ENCODE measurements around the gene RNPEP. TPM values are rescaled to one million over a fixed set of nuclear protein-coding genes. Genes with fewer than 3 reads are reported as not detected.
A peak's percentile ranks its signal among the peaks of the same experiment; 100 is the strongest.
"Not testable (repeated sequence)": the region's sequence is repeated elsewhere in the genome, so short reads cannot be mapped to it uniquely, and the experiment has no call there.

RNPEP gene
- total and polyA plus RNA-seq, 8 donors = 23.3 to 900 (median 50.5) TPM

- peak overlapping the region; percentile 23 to 91 (median 72) for H3K27ac ChIP-seq
- DNase-seq = no peak
- TF ChIP-seq, protein P1, sequence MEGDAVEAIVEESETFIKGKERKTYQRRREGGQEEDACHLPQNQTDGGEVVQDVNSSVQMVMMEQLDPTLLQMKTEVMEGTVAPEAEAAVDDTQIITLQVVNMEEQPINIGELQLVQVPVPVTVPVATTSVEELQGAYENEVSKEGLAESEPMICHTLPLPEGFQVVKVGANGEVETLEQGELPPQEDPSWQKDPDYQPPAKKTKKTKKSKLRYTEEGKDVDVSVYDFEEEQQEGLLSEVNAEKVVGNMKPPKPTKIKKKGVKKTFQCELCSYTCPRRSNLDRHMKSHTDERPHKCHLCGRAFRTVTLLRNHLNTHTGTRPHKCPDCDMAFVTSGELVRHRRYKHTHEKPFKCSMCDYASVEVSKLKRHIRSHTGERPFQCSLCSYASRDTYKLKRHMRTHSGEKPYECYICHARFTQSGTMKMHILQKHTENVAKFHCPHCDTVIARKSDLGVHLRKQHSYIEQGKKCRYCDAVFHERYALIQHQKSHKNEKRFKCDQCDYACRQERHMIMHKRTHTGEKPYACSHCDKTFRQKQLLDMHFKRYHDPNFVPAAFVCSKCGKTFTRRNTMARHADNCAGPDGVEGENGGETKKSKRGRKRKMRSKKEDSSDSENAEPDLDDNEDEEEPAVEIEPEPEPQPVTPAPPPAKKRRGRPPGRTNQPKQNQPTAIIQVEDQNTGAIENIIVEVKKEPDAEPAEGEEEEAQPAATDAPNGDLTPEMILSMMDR (IDR thresholded peaks at IDR 0.05) = no peak
- TF ChIP-seq EP300 (IDR thresholded peaks at IDR 0.05) (no peak), POLR2AphosphoS5 (IDR thresholded peaks at IDR 0.05) (no peak), POLR2A (IDR thresholded peaks at IDR 0.05) (no peak)
- peaks cover 0 to 48% (median 15%) of the 10 kb centered on the region in 4 donors for H3K4me1 ChIP-seq
- H3K9me3 ChIP-seq = no peaks in the 10 kb centered on the region
- peak overlapping the region in 3 of 4 donors; percentile 26 to 62 (median 50) for H3K4me3 ChIP-seq
- intact Hi-C loops (cut with DNase I; ENCODE audit: low total_unique reads) = no loop called here
- WGBS, 5 donors = 40 to 57% (median 53%) methylated on average over 4 of the region's 4 CpGs
- H3K27me3 ChIP-seq = peaks cover 0 to 3% (median under 1%) of the 10 kb centered on the region in 3 donors
- H3K36me3 ChIP-seq = peaks cover 0 to 4% (median 0%) of the 10 kb centered on the region in 4 donors
Measured at GRCh38 chr1:201938440-201939035, 43.9 kb upstream of the RNPEP start.

GRCh38 chr1:201939148-201939547 lies 43.3 kb upstream of the RNPEP start:
- Histone ChIP-seq H3K27me3 (peaks cover 0 to 7% (median 3%) of the 10 kb centered on the region in 3 donors), H3K4me3 (peak overlapping the region in 3 of 4 donors; percentile 19 to 62 (median 50)), H3K4me1 (peaks cover 0 to 43% (median 13%) of the 10 kb centered on the region in 4 donors), H3K9me3 (no peaks in the 10 kb centered on the region), H3K27ac (peak overlapping the region in 4 of 5 donors; percentile 59 to 91 (median 78)), H3K36me3 (peaks cover 0 to 11% (median 0%) of the 10 kb centered on the region in 4 donors)
- no peak for TF ChIP-seq POLR2AphosphoS5 (IDR thresholded peaks at IDR 0.05)
- TF ChIP-seq POLR2A (IDR thresholded peaks at IDR 0.05) = no peak
- TF ChIP-seq EP300 (IDR thresholded peaks at IDR 0.05) = no peak
- TF ChIP-seq, protein P1 (IDR thresholded peaks at IDR 0.05) = no peak
- no peak for DNase-seq
- 45 to 56% (median 47%) methylated on average over 4 of the region's 4 CpGs for WGBS, 5 donors
- intact Hi-C loops (cut with DNase I; ENCODE audit: low total_unique reads) = no loop called here

DNA sequence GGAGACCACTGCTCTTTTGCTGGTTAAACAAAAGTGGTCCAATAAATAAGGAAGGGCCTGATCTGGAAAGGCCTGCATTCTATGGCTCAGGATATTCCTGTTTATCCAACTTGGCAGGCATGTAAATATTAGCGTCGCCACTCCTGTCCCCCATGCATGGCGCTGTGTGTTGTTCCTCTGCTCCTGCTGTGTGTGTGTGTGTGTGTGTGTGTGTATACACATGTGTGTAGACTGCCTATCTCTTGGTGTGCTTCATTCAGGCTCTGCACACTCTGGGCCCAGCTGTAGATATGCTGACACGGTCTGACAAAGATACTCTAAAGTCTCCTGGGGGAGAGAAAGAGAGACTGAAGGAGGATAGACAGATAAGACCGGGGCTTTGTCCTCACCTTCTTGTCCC lies 42.9 kb upstream of the RNPEP start:
- TF ChIP-seq EP300 (IDR thresholded peaks at IDR 0.05) = no peak
- TF ChIP-seq POLR2AphosphoS5 (IDR thresholded peaks at IDR 0.05) = no peak
- TF ChIP-seq, protein P1 (IDR thresholded peaks at IDR 0.05) = no peak
- no peak for TF ChIP-seq POLR2A (IDR thresholded peaks at IDR 0.05)
- no peak for DNase-seq
- Histone ChIP-seq H3K4me1 (peaks cover 0 to 38% (median 11%) of the 10 kb centered on the region in 4 donors), H3K36me3 (peaks cover 0 to 14% (median 0%) of the 10 kb centered on the region in 4 donors), H3K27me3 (peaks cover 0 to 11% (median 8%) of the 10 kb centered on the region in 3 donors), H3K27ac (peak overlapping the region in 4 of 5 donors; percentile 59 to 91 (median 78)), H3K4me3 (peak overlapping the region in 3 of 4 donors; percentile 19 to 62 (median 50)), H3K9me3 (no peaks in the 10 kb centered on the region)
- 34 to 55% (median 47%) methylated on average over 5 of the region's 5 CpGs for WGBS, 5 donors
- intact Hi-C loops (cut with DNase I; ENCODE audit: low total_unique reads) = no loop called here

- 82 to 93% (median 90%) methylated on average over 10 of the region's 10 CpGs for WGBS, 5 donors
- peak overlapping the region in 3 of 4 donors; percentile 50 to 62 (median 50) for H3K4me3 ChIP-seq
- peaks cover 0 to 18% (median 15%) of the 10 kb centered on the region in 3 donors for H3K27me3 ChIP-seq
- H3K36me3 ChIP-seq = peaks cover 0 to 14% (median 0%) of the 10 kb centered on the region in 4 donors
- intact Hi-C loops (cut with DNase I; ENCODE audit: low total_unique reads) = loop anchor here (10.0 kb wide), 1 partner anchor 46 kb away; no protein-coding TSS in a partner anchor
- H3K4me1 ChIP-seq = peaks cover 0 to 33% (median 9%) of the 10 kb centered on the region in 4 donors
- DNase-seq, H3K9me3 ChIP-seq: not testable (repeated sequence)
- H3K27ac ChIP-seq = peak overlapping the region in 4 of 5 donors; percentile 59 to 91 (median 78)
Measured at GRCh38 chr1:201940316-201940715, 42.1 kb upstream of the RNPEP start.
